HEK293 (cell line): ENCODE data around the gene CMC1.

Experiments used
- CTCF ChIA-PET: fragments of 350-600 bp; formaldehyde crosslinking; extraction: SDS; loops from one replicate; lab custom pipeline; 2021; ENCODE audit warnings: antibody characterized with exemption; lab: Yijun Ruan, JAX
- POLR2A ChIA-PET: fragments of 300-600 bp; formaldehyde crosslinking; extraction: SDS; loops from one replicate; lab custom pipeline; 2020; ENCODE audit warnings: antibody characterized with exemption, inconsistent platforms; lab: Yijun Ruan, JAX
- H3K27ac ChIP-seq: fragments of 200-500 bp; sonication (Bioruptor generic); 2 replicates; pipeline ENCODE4 v1.5.1; 2014; ENCODE audit warnings: low read depth, low read length, control low read depth, inconsistent platforms; ENCODE audit errors: extremely low read depth
- H3K36me3 ChIP-seq, 2 experiments: fragments of 200-500 bp in 1 of 2; sonication (Bioruptor generic) in 1 of 2; 1 replicate in 1 of 2; 2 replicates in 1 of 2; pipeline ENCODE4 v1.5.1; 2014 to 2017; ENCODE audit warnings: inconsistent platforms in 2 of 2, low read length in 2 of 2; ENCODE audit not compliant: control insufficient read depth in 2 of 2, insufficient read depth in 1 of 2
- H3K4me1 ChIP-seq: fragments of 200-500 bp; sonication (Bioruptor generic); 2 replicates; pipeline ENCODE4 v1.5.1; 2014; ENCODE audit warnings: mild to moderate bottlenecking, low read length, inconsistent platforms; ENCODE audit not compliant: control insufficient read depth, insufficient read depth
- H3K4me3 ChIP-seq: 2 replicates; pipeline ENCODE4 v1.5.1; 2011; ENCODE audit warnings: low read depth, mild to moderate bottlenecking, control low read depth, low read length, moderate library complexity
- H3K9me3 ChIP-seq: fragments of 200-500 bp; sonication (Bioruptor generic); 2 replicates; pipeline ENCODE4 v1.5.1; 2014; ENCODE audit warnings: low read depth, low read length, inconsistent platforms; ENCODE audit not compliant: control insufficient read depth, insufficient read depth
- ELK4 ChIP-seq: IDR thresholded peaks from 2 replicates; pipeline ENCODE4 v1.6.1; 2011; ENCODE audit warnings: mild to moderate bottlenecking, low read depth, low read length, borderline replicate concordance
- GLIS2 ChIP-seq: fragments of 450-650 bp; formaldehyde crosslinking; IDR thresholded peaks from 2 replicates; pipeline ENCODE4 v1.5.1; 2016; ENCODE audit warnings: missing biosample characterization, missing genetic modification characterization
- KLF1 ChIP-seq: fragments of 450-650 bp; formaldehyde crosslinking; IDR thresholded peaks from 2 replicates; pipeline ENCODE4 v1.5.1; 2016; ENCODE audit warnings: missing biosample characterization, missing genetic modification characterization
- PRDM1 ChIP-seq: fragments of 450-650 bp; formaldehyde crosslinking; IDR thresholded peaks from 2 replicates; pipeline ENCODE4; 2016; ENCODE audit warnings: missing biosample characterization, missing genetic modification characterization
- TSHZ1 ChIP-seq: fragments of 450-650 bp; formaldehyde crosslinking; IDR thresholded peaks from 2 replicates; pipeline ENCODE4 v1.5.1; 2016; ENCODE audit warnings: missing biosample characterization, missing genetic modification characterization, borderline replicate concordance
- WT1 ChIP-seq: fragments of 450-650 bp; formaldehyde crosslinking; IDR thresholded peaks from 2 replicates; pipeline ENCODE4 v1.5.1; 2016; ENCODE audit warnings: missing biosample characterization, missing genetic modification characterization
- ZFP3 ChIP-seq: fragments of 450-650 bp; formaldehyde crosslinking; IDR thresholded peaks from 2 replicates; pipeline ENCODE4 v1.5.1; 2016; ENCODE audit warnings: low read depth, missing biosample characterization, missing genetic modification characterization
- ZNF114 ChIP-seq: fragments of 450-650 bp; formaldehyde crosslinking; IDR thresholded peaks from 2 replicates; pipeline ENCODE4 v1.5.0; 2017; ENCODE audit warnings: missing biosample characterization, missing genetic modification characterization
- ZNF140 ChIP-seq: fragments of 450-650 bp; formaldehyde crosslinking; IDR thresholded peaks from 2 replicates; pipeline ENCODE4 v1.5.1; 2016; ENCODE audit warnings: missing biosample characterization, missing genetic modification characterization
- ZNF146 ChIP-seq: fragments of 450-650 bp; formaldehyde crosslinking; IDR thresholded peaks from 2 replicates; pipeline ENCODE4 v1.5.1; 2016; ENCODE audit warnings: missing biosample characterization, missing genetic modification characterization
- ZNF174 ChIP-seq: fragments of 450-650 bp; formaldehyde crosslinking; IDR thresholded peaks from 2 replicates; pipeline ENCODE4 v1.5.0; 2017; ENCODE audit warnings: missing biosample characterization, mild to moderate bottlenecking, missing genetic modification characterization
- ZNF184 ChIP-seq: fragments of 450-650 bp; IDR thresholded peaks from 2 replicates; pipeline ENCODE4 v1.5.1; 2018; ENCODE audit warnings: missing biosample characterization, mild to moderate bottlenecking, missing genetic modification characterization
- ZNF23 ChIP-seq: fragments of 450-650 bp; formaldehyde crosslinking; IDR thresholded peaks from 2 replicates; pipeline ENCODE4 v1.5.1; 2016; ENCODE audit warnings: missing biosample characterization, missing genetic modification characterization, borderline replicate concordance
- ZNF274 ChIP-seq, 2 experiments: fragments of 200-500 bp in 1 of 2; fragments of 450-650 bp in 1 of 2; sonication (Bioruptor generic) in 1 of 2; formaldehyde crosslinking in 1 of 2; IDR thresholded peaks; 2 replicates each; pipeline versions ENCODE4 v1.5.1 to v1.6.1; 2014 to 2016; ENCODE audit warnings: borderline replicate concordance in 1 of 2, inconsistent platforms in 1 of 2, low read length in 1 of 2, missing biosample characterization in 1 of 2, missing genetic modification characterization in 1 of 2
- ZNF37A ChIP-seq: fragments of 450-650 bp; IDR thresholded peaks from 2 replicates; pipeline ENCODE4 v1.5.1; 2018; ENCODE audit warnings: missing biosample characterization, missing genetic modification characterization
- ZNF423 ChIP-seq: fragments of 450-650 bp; formaldehyde crosslinking; IDR thresholded peaks from 2 replicates; pipeline ENCODE4 v1.5.1; 2016; ENCODE audit warnings: missing biosample characterization, missing genetic modification characterization
- ZNF449 ChIP-seq: fragments of 450-650 bp; formaldehyde crosslinking; IDR thresholded peaks from 2 replicates; pipeline ENCODE4 v1.5.1; 2017; ENCODE audit warnings: missing biosample characterization, mild to moderate bottlenecking, missing genetic modification characterization, moderate library complexity
- ZNF521 ChIP-seq: fragments of 450-650 bp; formaldehyde crosslinking; IDR thresholded peaks from 2 replicates; pipeline ENCODE4 v1.5.1; 2017; ENCODE audit warnings: missing biosample characterization, mild to moderate bottlenecking, missing genetic modification characterization
- ZNF548 ChIP-seq: fragments of 450-650 bp; formaldehyde crosslinking; IDR thresholded peaks from 2 replicates; pipeline ENCODE4 v1.5.1; 2016; ENCODE audit warnings: missing biosample characterization, missing genetic modification characterization
- ZNF610 ChIP-seq: fragments of 450-650 bp; formaldehyde crosslinking; IDR thresholded peaks from 2 replicates; pipeline ENCODE4 v1.5.1; 2016; ENCODE audit warnings: missing biosample characterization, missing genetic modification characterization, borderline replicate concordance
- ZNF623 ChIP-seq: fragments of 450-650 bp; formaldehyde crosslinking; IDR thresholded peaks from 2 replicates; pipeline ENCODE4 v1.5.1; 2016; ENCODE audit warnings: missing biosample characterization, missing genetic modification characterization
- ZNF701 ChIP-seq: fragments of 450-650 bp; formaldehyde crosslinking; IDR thresholded peaks from 2 replicates; pipeline ENCODE4 v1.5.1; 2016; ENCODE audit warnings: missing biosample characterization, missing genetic modification characterization
- ZNF704 ChIP-seq: fragments of 450-650 bp; formaldehyde crosslinking; IDR thresholded peaks from 2 replicates; pipeline ENCODE4 v1.5.1; 2016; ENCODE audit warnings: missing biosample characterization, missing genetic modification characterization
- ZNF707 ChIP-seq: fragments of 450-650 bp; formaldehyde crosslinking; IDR thresholded peaks from 2 replicates; pipeline ENCODE4 v1.5.1; 2016; ENCODE audit warnings: missing biosample characterization, missing genetic modification characterization
- ZNF747 ChIP-seq: fragments of 450-650 bp; formaldehyde crosslinking; IDR thresholded peaks from 2 replicates; pipeline ENCODE4 v1.5.1; 2016; ENCODE audit warnings: missing biosample characterization, missing genetic modification characterization
- ZNF791 ChIP-seq: fragments of 450-650 bp; formaldehyde crosslinking; IDR thresholded peaks from 2 replicates; pipeline ENCODE4 v1.5.1; 2016; ENCODE audit warnings: missing biosample characterization, missing genetic modification characterization
- ZNF792 ChIP-seq: fragments of 450-650 bp; formaldehyde crosslinking; IDR thresholded peaks from 2 replicates; pipeline ENCODE4 v1.5.1; 2016; ENCODE audit warnings: missing biosample characterization, missing genetic modification characterization
- ZSCAN5A ChIP-seq: fragments of 450-650 bp; formaldehyde crosslinking; IDR thresholded peaks from 2 replicates; pipeline ENCODE4 v1.5.1; 2016; ENCODE audit warnings: missing biosample characterization, missing genetic modification characterization

Gene CMC1

GRCh38 chr3:28206479-28206878 lies 34.9 kb upstream of the CMC1 start:
- Histone ChIP-seq H3K27ac (no peak overlapping the region), H3K4me1 (no peaks in the 10 kb centered on the region), H3K4me3 (no peak overlapping the region)
- CTCF ChIA-PET = no interaction called here
- no peak for TF ChIP-seq ZNF701 (tag by site-specific recombination)
- no peak for TF ChIP-seq ZNF184
- no peak for TF ChIP-seq ZNF623 (tag by site-specific recombination)
- no peak for TF ChIP-seq ZNF610 (tag by site-specific recombination)
- no peak for TF ChIP-seq WT1 (tag by site-specific recombination)
- no peak for TF ChIP-seq GLIS2 (tag by site-specific recombination)
- TF ChIP-seq ZNF792 (tag by site-specific recombination) = no peak
- no peak for TF ChIP-seq ZNF791
- no peak for TF ChIP-seq ZNF140
- no peak for TF ChIP-seq ZNF548 (tag by site-specific recombination)
- TF ChIP-seq ZNF704 (tag by site-specific recombination) = no peak
- no peak for TF ChIP-seq TSHZ1 (tag by site-specific recombination)
- TF ChIP-seq ZNF274 (IDR thresholded peaks at IDR 0.05; ENCODE audit: low read length) = no peak
- no peak for TF ChIP-seq ZNF274 (tag by site-specific recombination; IDR thresholded peaks at IDR 0.05; ENCODE audit: borderline replicate concordance)
- TF ChIP-seq ZNF707 (tag by site-specific recombination) = no peak
- TF ChIP-seq ELK4 = no peak
- TF ChIP-seq ZFP3 = no peak
- TF ChIP-seq ZNF174 (tag by site-specific recombination) = no peak
- no peak for TF ChIP-seq ZNF37A (tag by site-specific recombination)
- TF ChIP-seq, all 188 proteins: peak for 0
- H3K36me3 ChIP-seq = no peaks in the 10 kb centered on the region
- no peaks in the 10 kb centered on the region for H3K9me3 ChIP-seq
- POLR2A ChIA-PET = no interaction called here

GRCh38 chr3:28207000-28207733 lies 34.3 kb upstream of the CMC1 start:
- no peak overlapping the region for H3K27ac ChIP-seq
- no peaks in the 10 kb centered on the region for H3K36me3 ChIP-seq
- POLR2A ChIA-PET = no interaction called here
- no peaks in the 10 kb centered on the region for H3K4me1 ChIP-seq
- no peak overlapping the region for H3K4me3 ChIP-seq
- TF ChIP-seq ZNF23 (tag by site-specific recombination) (no peak), ZNF146 (tag by site-specific recombination) (no peak), ZNF423 (no peak), PRDM1 (tag by site-specific recombination) (no peak), ZNF114 (no peak), ZNF747 (tag by site-specific recombination) (no peak), ZNF521 (no peak), ZSCAN5A (no peak), ZNF449 (tag by site-specific recombination) (no peak), KLF1 (tag by site-specific recombination) (no peak)
- CTCF ChIA-PET = no interaction called here
- H3K9me3 ChIP-seq = no peaks in the 10 kb centered on the region
